D721Med (cell line): ENCODE measurements around the gene FYCO1.

Source experiments
- DNase-seq: peaks from one replicate; pipeline ENCODE4 v3.0.0; 2011; ENCODE audit warnings: low spot score; ENCODE audit not compliant: insufficient read length
- FAIRE-seq: peaks from 2 replicates; lab custom pipeline; 2011; peaks lifted over from hg19 to GRCh38; lab: Jason Lieb, UNC
- CTCF ChIP-seq: IDR thresholded peaks from 2 replicates; pipeline ENCODE4 v1.5.1; 2012; ENCODE audit warnings: mild to moderate bottlenecking, control low read depth; ENCODE audit not compliant: insufficient read depth; ENCODE audit errors: missing control alignments

FYCO1 gene

DNA sequence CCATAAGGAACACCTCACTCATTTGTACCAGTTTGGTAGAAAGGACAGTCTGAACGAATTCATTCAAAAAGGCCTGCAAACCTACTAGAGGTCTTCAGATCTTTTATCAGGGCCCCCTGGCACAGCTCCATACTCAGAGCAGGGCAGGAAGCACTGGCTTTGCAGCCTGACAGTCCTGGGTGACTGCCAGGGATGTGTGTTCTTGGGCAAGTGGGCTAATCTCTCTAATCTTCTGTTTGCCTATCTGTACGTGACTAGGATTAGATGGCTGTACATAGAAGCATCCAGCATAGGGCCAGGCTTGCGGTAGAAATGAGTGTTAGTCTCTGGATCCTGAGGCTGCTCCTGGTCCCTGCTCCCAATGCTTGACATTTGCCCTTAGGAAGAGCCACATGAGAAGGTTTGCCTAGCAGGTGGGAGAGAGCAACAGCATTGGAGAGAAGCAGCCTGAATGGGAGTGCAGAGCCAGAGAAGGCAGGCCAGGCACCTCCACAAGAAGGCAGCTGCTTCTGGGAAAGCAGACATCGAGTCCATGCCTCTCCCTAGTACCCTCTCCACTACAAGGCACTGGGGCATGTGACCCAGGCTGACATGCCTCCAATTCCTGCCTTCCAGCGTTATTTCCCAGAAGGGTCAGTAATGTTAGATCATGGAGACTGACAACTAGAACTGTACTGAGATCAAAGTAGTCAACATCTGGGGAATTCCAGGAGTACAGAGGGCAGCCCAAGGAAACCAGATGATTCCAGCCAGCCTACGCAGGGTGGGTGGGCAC is 53.4 kb downstream of the FYCO1 start:
- no peak for TF ChIP-seq CTCF
- peak; percentile 21 for FAIRE-seq
- no peak for DNase-seq

DNA sequence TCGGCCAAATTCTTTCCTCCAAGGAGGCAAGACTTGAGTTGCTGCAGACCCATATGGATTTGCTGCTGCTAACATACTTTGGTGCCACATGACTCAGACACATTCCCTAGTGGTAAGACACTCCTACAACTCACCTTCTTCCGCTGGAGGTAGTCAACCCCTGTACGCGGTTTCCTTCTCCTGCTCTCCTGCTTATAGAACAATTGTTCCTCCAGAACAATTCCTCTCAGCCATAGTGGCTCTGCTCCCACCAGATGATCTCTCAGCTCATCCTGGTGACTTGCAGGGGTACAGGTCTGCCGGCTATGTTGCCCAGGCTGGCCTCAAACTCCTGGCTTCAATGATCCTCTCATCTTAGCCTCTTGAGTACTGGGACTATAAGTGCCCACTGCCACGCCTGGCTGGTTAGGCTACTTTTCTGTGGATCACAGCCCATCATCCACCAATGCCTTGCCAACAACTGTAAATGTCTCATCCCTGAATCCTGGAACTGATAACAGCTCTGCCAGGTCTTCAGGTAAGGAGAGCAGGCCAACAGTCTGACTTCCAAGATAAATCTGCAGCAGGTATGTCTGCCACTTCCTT is 54.8 kb downstream of the FYCO1 start:
- TF ChIP-seq CTCF = no peak
- no peak for FAIRE-seq
- no peak for DNase-seq

DNA sequence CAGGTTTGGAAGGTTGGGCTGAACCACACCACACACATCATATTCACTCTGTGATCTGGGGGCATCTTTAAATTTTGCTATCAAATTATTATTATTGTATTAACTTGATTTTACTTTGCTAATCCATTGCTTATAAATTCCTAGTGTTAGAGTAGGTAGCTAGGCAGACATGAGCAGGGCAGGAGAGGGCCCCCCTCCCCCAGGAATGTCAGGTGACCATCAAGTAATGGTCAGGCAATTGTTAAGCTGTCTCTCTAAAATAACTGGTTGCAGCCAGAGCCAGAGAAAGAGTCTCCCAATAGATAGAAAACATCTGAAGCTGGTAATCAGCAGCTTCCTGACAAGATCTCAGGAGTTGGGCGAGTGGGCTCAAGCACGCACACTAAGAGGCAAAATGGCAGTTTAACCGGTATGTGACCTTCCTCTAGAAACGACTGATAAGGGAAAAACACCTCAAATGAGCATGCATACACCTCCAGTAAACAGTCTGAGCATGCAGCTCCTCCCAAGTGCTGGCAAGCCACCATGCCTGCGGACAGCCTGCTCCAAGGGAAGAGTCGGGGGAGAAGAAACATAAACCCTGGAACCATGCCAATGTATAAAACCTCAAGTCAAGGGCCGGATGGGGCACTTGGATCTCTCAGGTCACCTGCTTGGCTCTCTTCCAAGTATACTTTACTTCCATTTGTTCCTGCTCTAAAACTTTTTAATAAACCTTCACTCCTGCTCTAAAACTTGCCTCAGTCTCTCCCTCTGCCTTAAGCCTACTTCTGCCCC is 55.4 kb downstream of the FYCO1 start:
- no peak for FAIRE-seq
- no peak for TF ChIP-seq CTCF
- no peak for DNase-seq

GRCh38 chr3:45939341-45939771 is 56.3 kb downstream of the FYCO1 start:
- FAIRE-seq (peak; percentile 95), DNase-seq (no peak)
- peak; percentile 29 for TF ChIP-seq CTCF

DNA sequence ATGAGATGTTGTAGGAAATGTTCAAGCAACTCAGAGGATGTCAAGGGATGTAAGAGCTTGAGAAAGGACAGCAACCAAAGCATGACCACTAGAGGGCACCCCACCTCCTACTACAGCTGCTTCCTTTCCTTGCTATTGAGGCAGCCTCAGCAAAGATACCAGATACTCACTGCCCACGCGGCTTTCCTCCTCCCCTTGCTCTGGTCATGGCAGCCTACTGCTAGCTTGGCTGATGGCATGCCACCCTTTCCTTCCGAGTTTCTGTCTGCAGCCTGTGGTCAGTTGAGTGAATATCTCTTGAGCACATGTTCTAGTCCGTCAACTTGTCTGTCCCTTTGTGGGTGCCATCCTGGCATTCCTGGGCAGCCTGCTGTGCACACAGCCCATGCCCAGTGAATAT is 56.8 kb downstream of the FYCO1 start:
- peak; percentile 90 for TF ChIP-seq CTCF
- DNase-seq = no peak
- peak; percentile 74 for FAIRE-seq

DNA sequence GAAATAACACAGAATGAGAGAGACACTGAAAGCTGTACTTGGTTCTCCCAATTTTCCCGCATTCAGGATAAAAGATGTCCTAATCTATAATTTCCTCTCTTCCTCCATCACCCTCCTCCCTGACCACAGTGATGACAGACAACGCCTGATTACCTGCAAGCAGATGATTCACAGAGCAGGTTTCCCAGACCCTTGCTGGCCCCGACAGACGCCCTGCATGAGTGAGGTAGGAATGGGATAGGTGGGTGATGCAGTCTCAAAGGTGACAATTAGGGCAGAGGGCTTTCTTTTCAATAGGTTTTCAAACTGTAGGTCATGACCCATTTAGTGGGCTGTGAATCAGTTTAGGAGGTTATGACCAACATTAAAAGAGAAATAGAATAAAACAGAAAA is 57.6 kb downstream of the FYCO1 start:
- FAIRE-seq = no peak
- no peak for DNase-seq
- no peak for TF ChIP-seq CTCF
